ENCODE measurements around the gene KLRD1. TPM values are rescaled to one million over a fixed set of nuclear protein-coding genes. Genes with fewer than 3 reads are reported as not detected.

KLRD1 gene
- total RNA-seq (2014; rRNA removed; shearing (Covaris generic); ENCODE audit: low replicate concordance): not detected in 2 replicates

DNA sequence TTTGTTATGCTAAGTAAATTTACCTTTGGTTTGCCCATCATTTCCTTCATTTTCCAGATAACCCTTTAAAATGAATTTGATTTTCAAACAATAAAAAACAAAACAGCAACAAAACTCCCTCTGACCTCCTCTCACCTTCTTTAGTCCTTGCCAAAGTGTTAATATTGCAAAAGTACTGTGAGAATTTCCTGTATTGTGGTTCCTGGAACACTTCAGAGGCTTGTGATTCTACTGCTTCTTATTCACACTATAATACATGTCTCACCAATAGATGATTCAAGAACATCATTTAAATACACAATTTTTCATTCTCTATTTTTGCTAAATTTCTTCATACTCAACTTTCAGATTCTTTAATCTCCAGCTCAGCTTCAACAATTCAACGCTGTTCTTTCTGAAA lies at the start of gene KLRD1:
Gene KLRD1, plus strand, starts transcription at position 241 of the 400 bp plus-strand sequence. CDS start 208 bp downstream, outside the sequence.
- no peaks in the 10 kb centered on the region for H4K20me1 ChIP-seq (ENCODE audit: insufficient read depth, low read depth, low read length)
- H3K36me3 ChIP-seq (ENCODE audit: insufficient read depth, low read length): no peaks in the 10 kb centered on the region
- no peak within 1 kb of the TSS for H3K9ac ChIP-seq (ENCODE audit: low read length)
- H3K9me2 ChIP-seq (replicated peaks; ENCODE audit: insufficient read depth, low read length): no peaks in the 10 kb centered on the region
- no peaks in the 10 kb centered on the region for H3K27me3 ChIP-seq (ENCODE audit: low read length)
- H3K9me3 ChIP-seq (ENCODE audit: low read length): no peaks in the 10 kb centered on the region
- H2AFZ ChIP-seq (ENCODE audit: low read length): no peak within 1 kb of the TSS
- H3K27ac ChIP-seq (ENCODE audit: low read length): no peak within 1 kb of the TSS
- no peaks in the 10 kb centered on the region for H3K4me1 ChIP-seq (ENCODE audit: low read length)
- H3K4me2 ChIP-seq (ENCODE audit: low read depth, low read length, poor library complexity, severe bottlenecking): no peak within 1 kb of the TSS
- no peaks in the 10 kb centered on the region for H3K79me2 ChIP-seq (ENCODE audit: low read length)
- no peak for DNase-seq
- no peak within 1 kb of the TSS for H3K4me3 ChIP-seq (ENCODE audit: low read length)

- Histone ChIP-seq H3K79me2 (ENCODE audit: low read length) (no peaks in the 10 kb centered on the region), H3K4me3 (ENCODE audit: low read length) (no peak overlapping the region), H3K9me2 (replicated peaks; ENCODE audit: insufficient read depth, low read length) (no peaks in the 10 kb centered on the region), H3K4me2 (ENCODE audit: low read depth, low read length, poor library complexity, severe bottlenecking) (no peak overlapping the region), H3K27ac (ENCODE audit: low read length) (no peak overlapping the region), H3K9me3 (ENCODE audit: low read length) (no peaks in the 10 kb centered on the region), H3K4me1 (ENCODE audit: low read length) (no peaks in the 10 kb centered on the region), H4K20me1 (ENCODE audit: insufficient read depth, low read depth, low read length) (no peaks in the 10 kb centered on the region), H2AFZ (ENCODE audit: low read length) (no peak overlapping the region), H3K36me3 (ENCODE audit: insufficient read depth, low read length) (no peaks in the 10 kb centered on the region), H3K27me3 (ENCODE audit: low read length) (no peaks in the 10 kb centered on the region), H3K9ac (ENCODE audit: low read length) (no peak overlapping the region)
- no peak for DNase-seq
Observed at GRCh38 chr12:10260927-10261326, 46.7 kb upstream of the KLRD1 start.

- H2AFZ ChIP-seq (ENCODE audit: low read length): no peak overlapping the region
- H3K9me3 ChIP-seq (ENCODE audit: low read length): no peaks in the 10 kb centered on the region
- H3K4me2 ChIP-seq (ENCODE audit: low read depth, low read length, poor library complexity, severe bottlenecking): no peak overlapping the region
- H3K27ac ChIP-seq (ENCODE audit: low read length): no peak overlapping the region
- DNase-seq: no peak
- H3K36me3 ChIP-seq (ENCODE audit: insufficient read depth, low read length): no peaks in the 10 kb centered on the region
- H3K9me2 ChIP-seq (replicated peaks; ENCODE audit: insufficient read depth, low read length): no peaks in the 10 kb centered on the region
- no peaks in the 10 kb centered on the region for H3K79me2 ChIP-seq (ENCODE audit: low read length)
- H3K4me3 ChIP-seq (ENCODE audit: low read length): no peak overlapping the region
- H3K9ac ChIP-seq (ENCODE audit: low read length): no peak overlapping the region
- no peaks in the 10 kb centered on the region for H4K20me1 ChIP-seq (ENCODE audit: insufficient read depth, low read depth, low read length)
- no peaks in the 10 kb centered on the region; the same call in 1 of the 2 replicates for H3K27me3 ChIP-seq (ENCODE audit: low read length)
- no peaks in the 10 kb centered on the region for H3K4me1 ChIP-seq (ENCODE audit: low read length)
Observed at GRCh38 chr12:10268037-10268436, 39.6 kb upstream of the KLRD1 start.

DNA sequence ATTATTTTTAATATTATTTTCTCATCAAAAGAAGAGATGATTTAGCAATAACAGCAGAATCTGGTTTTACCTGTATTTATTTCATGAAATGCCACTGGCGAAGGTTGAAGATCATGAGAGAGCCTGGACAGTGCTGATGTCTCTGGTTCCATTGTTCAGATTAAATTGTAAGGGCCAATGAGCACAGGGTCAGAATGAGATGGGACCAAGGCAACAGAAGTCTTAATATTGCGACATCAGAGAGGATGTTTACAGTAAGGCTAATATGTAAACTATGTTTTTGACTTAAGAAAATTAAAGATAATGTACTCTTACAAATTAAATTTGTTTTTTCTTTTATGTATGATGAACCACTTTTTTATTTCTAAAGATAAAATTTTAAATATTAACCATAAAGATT lies 35.2 kb upstream of the KLRD1 start:
- Histone ChIP-seq H3K79me2 (ENCODE audit: low read length) (no peaks in the 10 kb centered on the region), H2AFZ (ENCODE audit: low read length) (no peak overlapping the region), H3K27me3 (ENCODE audit: low read length) (no peaks in the 10 kb centered on the region; the same call in 1 of the 2 replicates), H3K4me1 (ENCODE audit: low read length) (no peaks in the 10 kb centered on the region), H4K20me1 (ENCODE audit: insufficient read depth, low read depth, low read length) (no peaks in the 10 kb centered on the region), H3K4me3 (ENCODE audit: low read length) (no peak overlapping the region), H3K4me2 (ENCODE audit: low read depth, low read length, poor library complexity, severe bottlenecking) (no peak overlapping the region), H3K9me2 (replicated peaks; ENCODE audit: insufficient read depth, low read length) (no peaks in the 10 kb centered on the region), H3K9me3 (ENCODE audit: low read length) (no peaks in the 10 kb centered on the region), H3K9ac (ENCODE audit: low read length) (no peak overlapping the region), H3K36me3 (ENCODE audit: insufficient read depth, low read length) (no peaks in the 10 kb centered on the region), H3K27ac (ENCODE audit: low read length) (no peak overlapping the region)
- DNase-seq: no peak

DNA sequence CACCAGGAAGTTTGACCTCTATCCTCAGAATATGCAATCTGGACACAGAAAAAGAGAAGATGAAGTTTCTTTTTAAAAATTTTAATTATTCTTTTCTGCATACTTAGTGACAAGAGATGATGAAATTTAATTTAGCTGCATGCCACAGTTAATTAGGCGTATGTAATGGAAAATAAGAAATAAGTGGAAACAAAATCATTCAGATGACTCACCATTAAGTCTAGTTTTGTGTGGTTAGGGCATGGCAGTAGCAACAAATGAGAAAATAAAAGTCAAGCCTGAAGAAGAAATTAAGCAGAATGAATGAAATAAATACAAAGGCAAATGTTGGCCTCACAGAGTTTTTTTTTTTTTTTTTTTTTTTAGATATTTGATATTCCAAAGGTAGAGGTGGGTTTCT lies 30.9 kb upstream of the KLRD1 start:
- H3K9me3 ChIP-seq (ENCODE audit: low read length): no peaks in the 10 kb centered on the region
- no peaks in the 10 kb centered on the region for H4K20me1 ChIP-seq (ENCODE audit: insufficient read depth, low read depth, low read length)
- no peaks in the 10 kb centered on the region for H3K4me1 ChIP-seq (ENCODE audit: low read length)
- H3K9ac ChIP-seq (ENCODE audit: low read length): no peak overlapping the region
- H3K4me2 ChIP-seq (ENCODE audit: low read depth, low read length, poor library complexity, severe bottlenecking): no peak overlapping the region
- H3K27me3 ChIP-seq (ENCODE audit: low read length): no peaks in the 10 kb centered on the region; the same call in 1 of the 2 replicates
- no peaks in the 10 kb centered on the region for H3K36me3 ChIP-seq (ENCODE audit: insufficient read depth, low read length)
- H2AFZ ChIP-seq (ENCODE audit: low read length): no peak overlapping the region
- H3K27ac ChIP-seq (ENCODE audit: low read length): no peak overlapping the region
- H3K79me2 ChIP-seq (ENCODE audit: low read length): no peaks in the 10 kb centered on the region
- no peak overlapping the region for H3K4me3 ChIP-seq (ENCODE audit: low read length)
- no peak for DNase-seq
- no peaks in the 10 kb centered on the region for H3K9me2 ChIP-seq (replicated peaks; ENCODE audit: insufficient read depth, low read length)

DNA sequence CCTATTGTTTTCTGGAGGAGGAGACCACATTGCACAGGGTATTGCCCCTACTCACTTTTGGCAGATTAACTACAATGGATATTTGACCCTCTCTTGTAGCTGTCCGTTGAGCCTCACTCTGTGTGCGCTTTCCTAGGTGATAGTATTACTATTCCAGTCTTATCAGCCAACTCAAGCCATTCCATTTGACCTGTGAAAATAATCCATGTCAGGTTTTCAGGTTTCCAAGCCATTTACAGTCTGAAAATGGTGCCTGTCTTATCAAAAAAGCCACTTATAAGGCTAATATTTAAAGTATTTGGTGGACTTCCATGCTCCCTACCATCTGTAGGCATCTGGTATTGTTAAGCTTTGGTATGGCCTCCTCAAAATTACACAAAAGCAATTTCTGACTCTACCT lies 29.6 kb upstream of the KLRD1 start:
- Histone ChIP-seq H3K9me3 (ENCODE audit: low read length) (no peaks in the 10 kb centered on the region), H3K9ac (ENCODE audit: low read length) (no peak overlapping the region), H3K4me2 (ENCODE audit: low read depth, low read length, poor library complexity, severe bottlenecking) (no peak overlapping the region), H3K36me3 (ENCODE audit: insufficient read depth, low read length) (no peaks in the 10 kb centered on the region), H3K4me3 (ENCODE audit: low read length) (no peak overlapping the region), H3K27me3 (ENCODE audit: low read length) (no peaks in the 10 kb centered on the region), H2AFZ (ENCODE audit: low read length) (no peak overlapping the region), H4K20me1 (ENCODE audit: insufficient read depth, low read depth, low read length) (no peaks in the 10 kb centered on the region), H3K79me2 (ENCODE audit: low read length) (no peaks in the 10 kb centered on the region), H3K27ac (ENCODE audit: low read length) (no peak overlapping the region), H3K9me2 (replicated peaks; ENCODE audit: insufficient read depth, low read length) (no peaks in the 10 kb centered on the region), H3K4me1 (ENCODE audit: low read length) (no peaks in the 10 kb centered on the region)
- no peak for DNase-seq

GRCh38 chr12:10279937-10280336 lies 27.7 kb upstream of the KLRD1 start:
- Histone ChIP-seq H3K9me3 (ENCODE audit: low read length) (no peaks in the 10 kb centered on the region), H3K4me3 (ENCODE audit: low read length) (no peak overlapping the region), H3K4me1 (ENCODE audit: low read length) (no peaks in the 10 kb centered on the region), H3K4me2 (ENCODE audit: low read depth, low read length, poor library complexity, severe bottlenecking) (no peak overlapping the region), H4K20me1 (ENCODE audit: insufficient read depth, low read depth, low read length) (no peaks in the 10 kb centered on the region), H3K79me2 (ENCODE audit: low read length) (no peaks in the 10 kb centered on the region), H3K9ac (ENCODE audit: low read length) (no peak overlapping the region), H3K27ac (ENCODE audit: low read length) (no peak overlapping the region), H2AFZ (ENCODE audit: low read length) (no peak overlapping the region), H3K36me3 (ENCODE audit: insufficient read depth, low read length) (no peaks in the 10 kb centered on the region), H3K27me3 (ENCODE audit: low read length) (no peaks in the 10 kb centered on the region), H3K9me2 (replicated peaks; ENCODE audit: insufficient read depth, low read length) (no peaks in the 10 kb centered on the region)
- no peak for DNase-seq

DNA sequence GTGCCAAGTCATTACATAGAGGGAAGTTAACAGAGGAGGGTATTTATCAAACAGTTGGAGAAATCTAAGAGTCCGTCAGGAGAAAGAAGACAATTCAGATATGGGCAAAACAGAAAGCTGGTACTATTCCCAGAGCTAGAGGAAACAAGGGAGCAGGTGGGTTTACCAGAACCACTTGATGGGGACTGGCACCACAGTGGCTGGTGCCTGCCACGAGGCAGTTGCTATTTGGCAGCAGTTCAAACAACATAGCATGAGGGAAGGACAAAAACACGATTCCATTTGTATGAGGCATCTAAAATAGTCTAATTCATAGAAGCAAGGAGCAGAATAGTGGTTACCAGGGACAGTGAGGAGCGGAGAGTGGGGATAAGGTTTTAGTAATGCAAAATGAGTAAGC lies 24.6 kb upstream of the KLRD1 start:
- Histone ChIP-seq H3K9ac (ENCODE audit: low read length) (no peak overlapping the region), H3K27ac (ENCODE audit: low read length) (no peak overlapping the region), H3K79me2 (ENCODE audit: low read length) (no peaks in the 10 kb centered on the region), H3K36me3 (ENCODE audit: insufficient read depth, low read length) (no peaks in the 10 kb centered on the region), H3K4me3 (ENCODE audit: low read length) (no peak overlapping the region), H4K20me1 (ENCODE audit: insufficient read depth, low read depth, low read length) (no peaks in the 10 kb centered on the region), H3K4me2 (ENCODE audit: low read depth, low read length, poor library complexity, severe bottlenecking) (no peak overlapping the region), H2AFZ (ENCODE audit: low read length) (no peak overlapping the region), H3K27me3 (ENCODE audit: low read length) (no peaks in the 10 kb centered on the region), H3K9me3 (ENCODE audit: low read length) (no peaks in the 10 kb centered on the region), H3K9me2 (replicated peaks; ENCODE audit: insufficient read depth, low read length) (no peaks in the 10 kb centered on the region), H3K4me1 (ENCODE audit: low read length) (no peaks in the 10 kb centered on the region)
- no peak for DNase-seq

DNA sequence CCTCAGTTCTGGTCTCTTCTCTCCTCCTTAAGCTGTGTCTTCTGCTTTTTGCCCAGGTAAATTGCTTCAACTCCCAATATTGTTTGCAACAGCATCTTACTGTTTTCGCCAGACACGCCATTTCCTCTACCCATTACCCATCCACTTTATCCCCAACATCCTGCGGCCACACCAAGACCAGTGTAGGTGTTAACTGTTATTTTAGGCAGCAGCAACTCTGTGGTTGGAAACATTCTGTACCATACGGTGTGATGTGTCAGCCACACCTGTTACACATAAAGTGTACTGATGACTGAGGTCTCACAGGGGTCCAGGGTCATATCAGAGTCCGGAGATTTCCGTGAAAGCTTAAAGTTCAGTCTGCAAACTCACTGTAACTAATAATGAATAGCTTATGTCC lies 21.8 kb upstream of the KLRD1 start:
- no peak overlapping the region for H3K4me2 ChIP-seq (ENCODE audit: low read depth, low read length, poor library complexity, severe bottlenecking)
- no peaks in the 10 kb centered on the region for H3K79me2 ChIP-seq (ENCODE audit: low read length)
- no peak overlapping the region for H3K4me3 ChIP-seq (ENCODE audit: low read length)
- no peak overlapping the region for H3K9ac ChIP-seq (ENCODE audit: low read length)
- H3K9me3 ChIP-seq (ENCODE audit: low read length): no peaks in the 10 kb centered on the region
- H3K9me2 ChIP-seq (replicated peaks; ENCODE audit: insufficient read depth, low read length): no peaks in the 10 kb centered on the region
- H3K27ac ChIP-seq (ENCODE audit: low read length): no peak overlapping the region
- H2AFZ ChIP-seq (ENCODE audit: low read length): no peak overlapping the region
- no peak for DNase-seq
- H3K4me1 ChIP-seq (ENCODE audit: low read length): no peaks in the 10 kb centered on the region
- no peaks in the 10 kb centered on the region for H4K20me1 ChIP-seq (ENCODE audit: insufficient read depth, low read depth, low read length)
- no peaks in the 10 kb centered on the region for H3K27me3 ChIP-seq (ENCODE audit: low read length)
- no peaks in the 10 kb centered on the region for H3K36me3 ChIP-seq (ENCODE audit: insufficient read depth, low read length)

All from Karpas-422 (cell line).